ENCODE data around the gene HLA-DPB1.
"Not testable (repeated sequence)": the region's sequence is repeated elsewhere in the genome, so short reads cannot be mapped to it uniquely, and the experiment has no call there.

Gene HLA-DPB1

GRCh38 chr6:33095681-33096080 is 19.9 kb downstream of the HLA-DPB1 start:
- Histone ChIP-seq H3K4me1 (ENCODE audit: insufficient read depth, low read length, severe bottlenecking) (no peaks in the 10 kb centered on the region), H3K9me2 (ENCODE audit: low read depth, low read length) (no peaks in the 10 kb centered on the region), H3K79me2 (ENCODE audit: insufficient read depth, low read length) (no peaks in the 10 kb centered on the region), H3K4me2 (ENCODE audit: low read length) (no peak overlapping the region), H3F3A (ENCODE audit: insufficient read depth, low read length) (no peaks in the 10 kb centered on the region), H3K36me3 (ENCODE audit: insufficient read depth, low read length) (no peaks in the 10 kb centered on the region; the same call in 1 of the 2 replicates), H2AFZ (ENCODE audit: low read length) (no peak overlapping the region), H4K20me1 (ENCODE audit: insufficient read depth, low read length) (no peaks in the 10 kb centered on the region), H3K9me3 (ENCODE audit: low read length) (0 out of 2 replicates have a peak, but pooled peaks cover 5% of the 10 kb centered on the region), H3K27me3 (ENCODE audit: insufficient read depth, low read length) (no peaks in the 10 kb centered on the region; the same call in 1 of the 2 replicates), H3K27ac (ENCODE audit: low read depth, low read length, poor library complexity, severe bottlenecking) (no peak overlapping the region), H3K9ac (ENCODE audit: low read length) (no peak overlapping the region), H3K4me3 (ENCODE audit: low read depth, low read length, poor library complexity, severe bottlenecking) (no peak overlapping the region)
- TF ChIP-seq CTCF (IDR thresholded peaks at IDR 0.05; ENCODE audit: low read length) (no peak), EZH2 (IDR thresholded peaks at IDR 0.05; ENCODE audit: borderline replicate concordance, low read length) (no peak)

GRCh38 chr6:33101121-33101737 is 25.4 kb downstream of the HLA-DPB1 start:
- H3K79me2 ChIP-seq (ENCODE audit: insufficient read depth, low read length); H3K36me3 ChIP-seq (ENCODE audit: insufficient read depth, low read length); H4K20me1 ChIP-seq (ENCODE audit: insufficient read depth, low read length); H3K4me3 ChIP-seq (ENCODE audit: low read depth, low read length, poor library complexity, severe bottlenecking); H3K27me3 ChIP-seq (ENCODE audit: insufficient read depth, low read length); H3K4me1 ChIP-seq (ENCODE audit: insufficient read depth, low read length, severe bottlenecking); H3K9me3 ChIP-seq (ENCODE audit: low read length); H3K9me2 ChIP-seq (ENCODE audit: low read depth, low read length); H3F3A ChIP-seq (ENCODE audit: insufficient read depth, low read length); H3K9ac ChIP-seq (ENCODE audit: low read length); H2AFZ ChIP-seq (ENCODE audit: low read length); H3K27ac ChIP-seq (ENCODE audit: low read depth, low read length, poor library complexity, severe bottlenecking); H3K4me2 ChIP-seq (ENCODE audit: low read length): not testable (repeated sequence)

DNA sequence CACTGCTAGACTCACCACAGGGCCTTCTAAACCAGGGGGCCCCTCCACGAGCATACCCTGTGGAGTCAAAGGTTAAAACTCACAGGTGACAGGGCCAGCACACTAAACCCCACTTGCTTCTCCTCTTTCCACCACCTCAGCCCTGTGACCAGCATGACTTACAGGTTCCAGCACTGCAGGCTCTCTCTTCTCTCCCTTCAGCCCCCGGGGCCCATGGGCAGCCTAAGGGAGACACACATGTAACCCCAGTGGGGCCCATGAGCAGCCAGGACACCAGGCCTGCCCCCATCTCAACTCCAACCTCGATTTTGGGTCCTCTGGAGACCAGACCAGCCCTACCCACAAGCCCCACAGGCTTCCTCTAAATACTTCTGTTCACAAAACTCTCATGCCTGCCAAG is 28.0 kb downstream of the HLA-DPB1 start:
- H3K9ac ChIP-seq (ENCODE audit: low read length), result no peak overlapping the region
- 0 out of 2 replicates have a peak, but pooled peaks cover 5% of the 10 kb centered on the region for H3K9me3 ChIP-seq (ENCODE audit: low read length)
- no peaks in the 10 kb centered on the region; the same call in 1 of the 2 replicates for H3K36me3 ChIP-seq (ENCODE audit: insufficient read depth, low read length)
- no peak overlapping the region for H3K4me3 ChIP-seq (ENCODE audit: low read depth, low read length, poor library complexity, severe bottlenecking)
- H3K4me2 ChIP-seq (ENCODE audit: low read length), result no peak overlapping the region
- no peak overlapping the region for H3K27ac ChIP-seq (ENCODE audit: low read depth, low read length, poor library complexity, severe bottlenecking)
- H3K9me2 ChIP-seq (ENCODE audit: low read depth, low read length), result no peaks in the 10 kb centered on the region
- no peak for TF ChIP-seq CTCF (IDR thresholded peaks at IDR 0.05; ENCODE audit: low read length)
- no peak for TF ChIP-seq EZH2 (IDR thresholded peaks at IDR 0.05; ENCODE audit: borderline replicate concordance, low read length)
- H2AFZ ChIP-seq (ENCODE audit: low read length), result no peak overlapping the region
- H3F3A ChIP-seq (ENCODE audit: insufficient read depth, low read length), result no peaks in the 10 kb centered on the region
- H4K20me1 ChIP-seq (ENCODE audit: insufficient read depth, low read length), result no peaks in the 10 kb centered on the region
- H3K79me2 ChIP-seq (ENCODE audit: insufficient read depth, low read length), result no peaks in the 10 kb centered on the region
- no peaks in the 10 kb centered on the region; the same call in 1 of the 2 replicates for H3K27me3 ChIP-seq (ENCODE audit: insufficient read depth, low read length)
- no peaks in the 10 kb centered on the region for H3K4me1 ChIP-seq (ENCODE audit: insufficient read depth, low read length, severe bottlenecking)

DNA sequence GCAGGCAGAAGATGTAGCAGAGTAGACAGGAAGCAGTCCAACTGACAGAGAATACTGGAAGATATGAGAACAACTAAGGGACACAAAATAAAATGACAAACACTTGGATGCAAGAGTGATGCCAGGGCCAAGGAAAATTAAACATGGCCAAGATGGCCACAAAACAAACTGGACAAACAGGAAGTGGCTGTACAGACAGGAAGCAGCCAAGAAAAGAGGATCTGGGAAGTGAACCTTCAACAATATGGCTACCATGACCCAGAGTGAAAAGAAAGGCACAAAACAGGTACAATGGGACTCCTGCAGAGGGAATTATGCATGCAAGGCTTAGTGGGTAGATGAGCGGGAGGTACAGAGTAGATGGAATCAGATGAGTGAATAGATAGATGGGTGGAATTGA is 29.1 kb downstream of the HLA-DPB1 start:
- Histone ChIP-seq H4K20me1 (ENCODE audit: insufficient read depth, low read length) (no peaks in the 10 kb centered on the region), H3K27me3 (ENCODE audit: insufficient read depth, low read length) (no peaks in the 10 kb centered on the region; the same call in 1 of the 2 replicates), H3F3A (ENCODE audit: insufficient read depth, low read length) (no peaks in the 10 kb centered on the region), H3K9ac (ENCODE audit: low read length) (no peak overlapping the region), H3K9me2 (ENCODE audit: low read depth, low read length) (no peaks in the 10 kb centered on the region), H2AFZ (ENCODE audit: low read length) (no peak overlapping the region), H3K4me3 (ENCODE audit: low read depth, low read length, poor library complexity, severe bottlenecking) (no peak overlapping the region), H3K4me2 (ENCODE audit: low read length) (no peak overlapping the region), H3K4me1 (ENCODE audit: insufficient read depth, low read length, severe bottlenecking) (no peaks in the 10 kb centered on the region), H3K79me2 (ENCODE audit: insufficient read depth, low read length) (no peaks in the 10 kb centered on the region), H3K9me3 (ENCODE audit: low read length) (0 out of 2 replicates have a peak, but pooled peaks cover 2% of the 10 kb centered on the region), H3K27ac (ENCODE audit: low read depth, low read length, poor library complexity, severe bottlenecking) (no peak overlapping the region), H3K36me3 (ENCODE audit: insufficient read depth, low read length) (no peaks in the 10 kb centered on the region; the same call in 1 of the 2 replicates)
- TF ChIP-seq EZH2 (IDR thresholded peaks at IDR 0.05; ENCODE audit: borderline replicate concordance, low read length), result no peak
- no peak for TF ChIP-seq CTCF (IDR thresholded peaks at IDR 0.05; ENCODE audit: low read length)

All from OCI-LY1 (cell line).